Measurements from ENCODE around the gene COPZ1.
"Not testable (repeated sequence)": the region's sequence is repeated elsewhere in the genome, so short reads cannot be mapped to it uniquely, and the experiment has no call there.

Gene COPZ1

DNA sequence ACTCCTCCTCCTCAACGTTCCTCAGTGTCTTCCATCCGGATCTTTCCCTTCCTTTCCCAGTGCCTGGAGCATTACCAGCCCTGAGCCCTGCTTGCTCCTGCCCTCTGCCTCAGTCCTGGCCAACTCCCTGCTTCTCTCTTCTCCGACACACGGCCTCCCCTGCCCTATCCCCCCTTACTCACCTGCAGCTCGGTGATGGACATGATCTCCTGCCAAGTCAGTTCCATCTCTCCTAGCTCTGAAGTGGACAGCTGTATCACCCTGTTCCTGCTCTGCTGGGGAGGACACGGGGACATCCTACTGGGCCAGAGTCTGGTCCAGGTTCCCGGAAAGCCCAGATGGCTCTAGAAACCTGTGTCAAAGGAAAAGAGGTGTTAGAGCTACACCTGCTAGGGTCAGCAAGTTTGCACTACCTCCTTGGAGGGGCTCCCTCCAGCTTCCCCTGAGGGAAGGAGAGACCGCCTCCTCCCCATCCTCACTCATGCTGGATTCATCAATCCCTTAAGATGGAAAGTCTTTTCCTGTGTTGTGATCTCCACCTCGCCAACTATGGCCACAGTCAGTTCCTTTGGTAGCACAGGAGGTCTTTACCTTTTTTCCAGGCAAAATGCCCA lies 29.9 kb upstream of the COPZ1 start:
- DNase-seq: no peak

DNA sequence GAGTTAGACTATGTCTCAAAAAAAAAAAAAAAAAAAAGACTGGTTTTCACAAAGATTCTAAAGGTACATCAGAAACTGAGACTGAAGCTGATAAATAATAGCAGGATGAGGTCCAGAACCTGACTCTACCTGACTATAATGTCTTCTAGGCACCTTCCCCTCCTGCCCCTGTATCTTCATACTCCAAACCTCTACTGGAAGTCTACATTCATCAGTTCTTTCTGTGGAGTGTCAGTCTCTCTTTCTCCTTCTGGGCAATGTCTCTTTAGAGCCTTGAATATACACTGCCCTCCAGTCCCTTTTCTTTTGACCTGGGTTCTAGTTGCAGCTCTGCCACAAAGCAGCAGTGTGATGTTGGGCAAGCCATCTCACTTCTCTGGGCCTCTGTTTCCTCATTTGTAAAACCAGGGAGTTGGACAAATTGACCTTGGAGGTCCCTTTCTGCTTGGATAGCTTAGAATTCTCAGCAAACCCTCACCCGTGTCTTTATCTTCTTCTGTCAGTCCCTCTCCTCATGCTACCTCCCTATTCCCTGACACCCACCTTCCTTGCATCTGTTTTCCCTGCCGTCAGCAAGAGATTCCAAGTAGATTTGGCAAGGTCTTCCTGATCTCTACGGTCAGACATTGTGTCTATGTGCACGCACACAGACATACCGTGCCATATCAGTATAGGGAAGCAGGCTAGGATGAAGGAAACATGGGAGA lies 28.4 kb upstream of the COPZ1 start:
- DNase-seq: no peak

DNA sequence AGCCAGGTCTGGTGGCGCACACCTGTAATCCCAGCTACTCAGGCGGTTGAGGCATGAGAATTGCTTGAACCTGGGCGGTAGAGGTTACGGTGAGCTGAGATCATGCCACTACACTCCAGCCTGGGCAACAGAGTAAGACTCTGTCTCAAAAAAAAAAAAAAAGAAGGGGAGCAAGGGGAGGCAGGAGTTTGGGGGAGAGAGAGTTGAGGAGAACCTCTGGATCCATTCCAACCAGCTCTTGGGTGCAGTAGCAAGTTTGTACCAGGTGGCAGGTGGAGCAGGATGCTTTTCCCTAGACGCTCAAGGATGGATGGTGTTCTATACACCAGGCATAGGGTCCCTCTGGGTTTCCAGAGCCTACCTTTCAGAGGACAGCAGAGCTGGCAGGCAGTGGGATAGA lies 26.0 kb upstream of the COPZ1 start:
- DNase-seq: no peak

DNA sequence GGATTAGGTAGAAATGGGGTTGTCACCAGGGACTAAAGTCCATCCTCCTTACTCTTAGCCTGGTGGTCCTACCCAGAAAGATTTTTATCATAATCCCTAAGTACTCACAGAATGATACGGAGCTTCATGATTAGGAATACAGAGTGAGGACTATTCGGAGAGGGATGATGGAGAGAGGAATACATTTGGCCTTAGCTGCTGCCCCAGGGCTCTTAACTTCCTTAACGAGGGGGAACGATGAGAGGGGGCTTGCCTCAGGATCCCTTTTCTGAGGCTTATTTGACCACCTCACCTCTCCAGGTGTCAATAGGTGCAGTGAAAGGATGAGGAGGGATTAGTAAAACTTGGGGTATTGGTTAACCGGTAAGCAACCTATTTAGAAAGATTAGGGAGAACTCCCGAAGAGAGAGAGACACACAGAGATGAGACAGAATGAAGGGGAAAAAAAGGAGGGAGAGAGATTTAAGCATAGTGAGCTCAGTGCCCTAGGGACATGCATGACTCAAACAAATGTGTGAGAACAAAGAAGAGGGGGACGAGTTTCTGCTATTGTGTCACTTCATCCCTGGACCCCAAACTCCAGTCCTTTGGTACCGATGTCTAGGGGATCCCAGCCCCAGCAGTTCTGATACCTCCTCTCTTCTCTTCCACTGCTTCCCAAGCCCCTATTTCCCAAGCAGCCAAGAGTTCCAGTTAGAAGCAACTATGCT lies 25.3 kb upstream of the COPZ1 start:
- no peak for DNase-seq

DNA sequence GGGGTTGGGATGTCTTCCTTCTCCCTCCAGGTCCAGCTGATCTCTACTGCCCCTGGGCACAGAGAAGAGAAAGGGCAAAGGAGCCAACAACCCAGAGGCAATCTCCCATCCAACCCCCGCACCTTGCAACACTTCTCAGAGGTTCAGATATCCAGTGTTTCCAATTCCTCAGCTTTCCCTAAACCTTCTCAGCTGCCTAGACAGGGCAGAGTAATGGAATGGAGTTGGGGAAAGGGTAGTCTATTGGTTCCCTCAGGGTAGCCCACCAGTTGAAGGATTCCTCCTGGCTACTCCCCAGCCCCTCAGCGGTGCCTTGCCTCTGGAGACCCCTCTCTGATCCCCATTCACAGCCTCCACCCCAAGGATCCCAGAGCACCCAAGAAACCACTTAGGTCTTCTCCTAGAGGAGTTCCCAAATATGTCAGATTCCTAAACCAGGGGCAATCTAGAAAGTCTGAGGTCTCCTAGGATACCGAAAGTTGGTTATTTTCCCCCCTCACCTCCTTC lies 24.7 kb upstream of the COPZ1 start:
- no peak for DNase-seq

DNA sequence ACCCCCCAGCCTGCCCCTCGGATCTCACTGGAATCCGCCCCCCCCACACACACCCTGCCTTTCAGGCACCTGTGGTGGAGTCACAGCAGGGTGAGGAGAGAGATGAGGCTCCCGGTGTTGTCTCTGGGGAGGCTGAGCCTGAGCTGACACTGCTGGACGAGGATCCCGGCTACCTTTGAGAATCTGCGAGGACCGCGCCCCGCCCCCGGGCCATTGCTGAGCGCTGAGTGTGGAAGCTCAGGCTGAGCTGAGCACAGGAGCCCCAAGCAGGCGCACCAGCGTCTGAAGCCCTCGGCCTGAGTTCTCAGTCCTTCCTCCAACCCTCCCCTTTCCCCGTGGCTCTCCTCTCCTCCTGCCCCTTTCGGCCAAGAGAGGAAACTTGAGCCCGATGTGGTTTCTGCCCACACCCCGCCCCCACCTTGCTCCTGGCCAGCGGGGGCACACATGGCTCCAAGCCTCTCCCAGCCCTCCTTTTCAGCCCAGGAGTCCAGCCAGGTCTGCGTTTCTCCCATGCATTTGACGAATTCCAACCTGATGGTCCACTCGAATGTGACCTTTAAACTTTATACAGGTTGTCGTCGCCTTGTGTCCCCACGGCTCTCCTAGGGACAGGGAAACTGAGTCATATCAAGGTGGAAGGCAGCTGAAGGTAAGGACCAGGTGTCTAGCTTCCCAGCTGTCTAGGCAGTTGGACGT lies 24.1 kb upstream of the COPZ1 start, which contains the start of gene NFE2:
Gene NFE2, minus strand, starts transcription at position 284 of the 696 bp plus-strand sequence. CDS start 5,767 bp downstream, outside the sequence.
- DNase-seq: peak; percentile 30

DNA sequence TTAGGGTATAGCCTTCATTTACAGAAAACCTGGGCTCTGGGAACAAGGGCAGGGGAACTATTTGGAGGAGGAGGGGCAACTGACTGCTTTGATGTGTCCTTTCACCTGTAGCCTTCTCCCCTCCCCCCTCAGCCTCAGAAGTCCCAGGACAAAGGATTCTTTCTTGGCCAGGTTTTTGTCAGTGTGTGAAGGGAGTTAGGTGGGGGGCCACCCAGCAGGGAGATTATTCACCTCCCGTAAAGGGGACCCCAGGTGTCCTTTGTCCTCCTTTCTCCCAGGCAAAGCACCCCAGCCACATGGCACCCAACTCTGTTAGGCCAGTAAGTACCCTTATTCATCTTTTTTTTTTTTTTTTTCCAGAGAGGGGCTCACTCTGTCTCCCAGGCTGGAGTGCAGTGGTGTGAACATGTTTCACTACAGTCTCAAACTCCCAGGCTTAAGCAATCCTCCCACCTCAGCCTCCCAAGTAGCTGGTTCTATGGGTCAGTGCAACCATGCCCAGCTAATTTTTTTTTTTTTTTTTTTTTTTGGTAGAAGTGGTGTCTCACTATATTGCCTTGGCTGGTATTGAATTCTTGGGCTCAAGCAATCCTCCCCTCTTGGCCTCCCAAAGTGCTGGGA lies 23.4 kb upstream of the COPZ1 start:
- DNase-seq: no peak

DNA sequence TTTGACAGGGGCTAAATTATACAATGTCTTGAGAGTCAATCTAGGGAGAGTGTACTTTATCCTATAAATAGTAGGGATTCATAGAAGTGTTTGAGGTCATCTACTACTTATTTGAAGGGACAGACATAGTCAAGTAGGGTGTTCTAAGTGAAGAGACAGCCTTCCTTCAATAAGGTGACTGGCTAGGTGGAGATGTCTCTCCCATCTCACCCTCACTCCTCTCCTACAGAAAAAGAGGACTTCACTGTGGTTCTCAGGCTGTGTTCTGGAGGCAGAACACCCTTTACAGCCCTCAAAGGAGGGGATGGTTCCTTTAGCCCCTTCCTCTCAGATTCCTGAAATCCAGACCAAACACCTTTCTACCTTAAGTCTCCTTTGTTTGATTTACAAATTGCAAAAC lies 21.3 kb upstream of the COPZ1 start:
- no peak for DNase-seq

DNA sequence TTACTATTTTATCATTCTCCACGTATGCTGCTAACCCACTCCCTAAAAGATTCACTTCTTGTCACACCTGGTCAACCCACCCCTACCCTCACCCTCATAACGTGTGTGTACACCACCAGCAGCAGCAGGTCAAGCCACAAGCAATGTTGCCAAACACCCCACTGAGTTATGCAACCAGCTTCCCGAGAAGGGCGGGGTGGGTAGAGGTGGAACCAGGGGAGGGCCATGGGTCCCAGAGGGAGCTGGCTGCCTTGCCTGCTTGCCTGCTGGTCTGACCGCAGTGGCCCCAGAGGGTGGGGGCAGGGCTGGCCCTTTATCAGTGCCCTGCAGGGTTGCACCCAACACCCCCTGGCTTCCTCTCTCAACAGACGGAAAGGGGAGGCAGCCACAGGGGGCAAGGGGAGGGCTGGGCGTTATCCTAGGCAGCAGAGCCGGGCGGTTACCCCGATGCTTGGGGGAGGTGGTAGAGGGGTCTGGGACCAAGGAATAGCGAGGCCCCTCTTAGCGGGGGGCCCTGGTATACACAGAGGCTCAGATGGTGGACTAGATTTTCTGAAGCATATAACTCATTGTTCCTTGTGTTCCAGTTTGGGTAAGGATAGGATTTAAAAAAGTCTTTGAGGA lies 20.6 kb upstream of the COPZ1 start:
- DNase-seq: no peak

DNA sequence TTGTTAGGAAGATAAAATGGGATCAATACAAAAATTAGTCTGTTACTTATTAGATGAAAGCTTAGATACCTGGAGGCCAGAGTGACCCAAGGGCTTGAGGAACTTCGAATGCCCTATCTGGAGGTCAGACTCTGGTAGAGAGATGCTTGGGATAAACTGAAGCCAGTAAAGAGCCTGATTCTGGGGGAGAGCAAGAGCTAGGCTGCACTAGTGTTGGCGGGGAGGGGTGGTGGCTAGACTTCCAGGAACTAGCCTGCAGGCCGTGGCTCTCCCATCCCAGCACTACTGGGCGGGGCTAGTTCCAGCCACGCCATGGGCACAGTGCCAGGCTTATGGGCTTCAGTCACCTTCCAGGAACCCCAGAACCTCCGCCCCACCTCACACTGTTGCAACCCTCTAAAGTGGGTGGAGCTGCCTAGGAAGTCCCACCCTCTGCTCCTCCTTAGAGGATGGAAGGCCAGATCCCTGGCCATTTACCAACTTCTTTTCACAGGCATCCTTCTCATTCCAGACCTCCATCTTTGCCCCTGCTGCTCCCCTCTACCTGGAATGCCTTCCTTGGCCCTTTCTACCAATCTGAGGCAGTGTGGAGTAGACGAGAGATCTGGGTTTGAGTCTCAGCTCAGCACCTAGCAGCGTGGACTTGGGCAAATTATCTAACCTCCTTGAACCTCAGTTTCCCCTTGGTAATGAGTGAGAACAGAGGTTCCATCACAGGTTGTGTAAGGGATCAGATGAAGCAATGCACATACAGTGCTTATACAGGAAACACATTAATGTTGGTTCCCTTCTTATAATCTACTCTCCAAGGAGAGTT lies 17.8 kb upstream of the COPZ1 start:
- DNase-seq: peak; percentile 7

DNA sequence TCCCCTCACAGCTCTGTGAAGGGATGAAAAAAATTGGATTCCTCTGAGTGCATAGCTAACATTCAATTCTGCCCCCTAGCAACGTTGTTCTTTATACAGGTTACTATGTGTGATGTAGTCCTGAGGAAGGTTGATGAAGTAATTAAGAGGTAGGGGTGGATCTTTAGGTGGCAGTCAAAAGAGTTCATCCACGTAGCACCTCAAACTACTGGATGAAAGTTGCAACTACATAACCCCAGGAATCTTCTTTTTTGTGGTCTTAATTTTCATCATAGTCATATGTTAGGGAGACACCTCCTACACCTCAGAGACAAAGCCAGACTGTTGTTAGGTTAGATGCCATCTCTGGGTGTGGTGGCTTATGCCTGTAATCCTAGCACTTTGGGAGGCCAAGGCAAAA lies 13.9 kb upstream of the COPZ1 start:
- DNase-seq: no peak

DNA sequence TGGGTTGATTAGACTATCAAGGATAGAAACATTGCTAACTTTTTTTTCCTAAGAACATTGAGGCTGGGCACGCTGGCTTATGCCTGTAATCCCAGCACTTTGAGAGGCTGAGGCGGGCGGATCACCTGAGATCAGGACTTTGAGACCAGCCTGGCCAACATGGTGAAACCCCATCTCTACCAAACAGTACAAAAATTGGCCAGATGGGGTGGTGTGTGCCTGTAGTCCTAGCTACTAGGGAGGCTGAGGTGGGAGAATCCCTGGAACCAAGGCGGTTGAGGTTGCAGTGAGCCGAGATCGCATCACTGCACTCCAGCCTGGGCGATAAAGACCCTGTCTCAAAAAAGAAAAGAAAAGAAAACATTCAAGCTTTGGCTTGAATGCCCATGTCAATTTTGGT lies 12.6 kb upstream of the COPZ1 start:
- not testable (repeated sequence) for DNase-seq

DNA sequence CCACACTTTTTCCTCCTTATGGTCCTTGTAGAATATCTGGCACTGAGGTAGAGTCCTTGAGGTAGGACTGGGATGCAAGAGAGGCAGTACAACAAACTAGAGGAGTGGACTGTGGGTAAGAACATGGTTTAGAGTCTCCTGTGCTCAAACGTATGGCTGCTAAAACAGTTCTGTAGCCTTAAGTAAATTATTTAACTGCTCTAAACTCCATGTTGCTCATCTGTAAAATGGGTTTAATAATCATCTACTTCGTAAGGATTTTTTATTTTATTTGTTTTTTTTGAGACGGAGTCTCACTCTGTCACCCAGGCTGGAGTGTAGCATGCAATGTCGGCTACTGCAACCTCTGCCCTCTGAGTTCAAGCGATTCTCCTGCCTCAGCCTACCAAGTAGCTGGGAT lies 3.6 kb upstream of the COPZ1 start:
- DNase-seq: no peak

DNA sequence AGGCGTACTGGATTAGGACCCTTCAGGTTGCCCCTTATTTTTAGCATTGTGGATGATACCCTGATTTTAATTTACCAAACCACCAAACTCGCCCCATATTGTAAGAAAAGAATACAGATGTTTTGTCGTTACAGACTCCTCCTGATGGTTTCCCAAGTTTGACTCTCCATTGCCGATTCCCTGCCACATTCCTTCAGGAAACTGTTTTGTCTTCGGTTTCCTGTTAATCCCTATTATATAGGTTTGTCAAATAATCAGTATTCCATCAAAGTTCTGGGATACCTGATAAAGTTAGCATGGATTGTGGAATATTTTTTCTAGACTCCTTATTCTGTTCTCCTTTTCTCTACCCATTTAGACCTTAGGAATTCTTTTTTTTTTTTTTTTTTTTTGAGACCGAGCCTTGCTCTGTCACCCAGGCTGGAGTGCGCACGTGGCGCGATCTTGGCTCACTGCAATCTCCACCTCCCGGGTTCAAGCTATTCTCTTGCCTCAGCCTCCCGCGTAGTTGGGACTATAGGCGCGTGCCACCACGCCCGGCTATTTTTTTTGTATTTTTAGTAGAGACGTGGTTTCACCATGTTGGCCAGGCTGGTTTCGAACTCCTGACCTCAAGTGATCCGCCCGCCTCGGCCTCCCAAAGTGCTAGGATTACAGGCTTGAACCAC lies 645 bp downstream of the COPZ1 start:
- DNase-seq: not testable (repeated sequence)

DNA sequence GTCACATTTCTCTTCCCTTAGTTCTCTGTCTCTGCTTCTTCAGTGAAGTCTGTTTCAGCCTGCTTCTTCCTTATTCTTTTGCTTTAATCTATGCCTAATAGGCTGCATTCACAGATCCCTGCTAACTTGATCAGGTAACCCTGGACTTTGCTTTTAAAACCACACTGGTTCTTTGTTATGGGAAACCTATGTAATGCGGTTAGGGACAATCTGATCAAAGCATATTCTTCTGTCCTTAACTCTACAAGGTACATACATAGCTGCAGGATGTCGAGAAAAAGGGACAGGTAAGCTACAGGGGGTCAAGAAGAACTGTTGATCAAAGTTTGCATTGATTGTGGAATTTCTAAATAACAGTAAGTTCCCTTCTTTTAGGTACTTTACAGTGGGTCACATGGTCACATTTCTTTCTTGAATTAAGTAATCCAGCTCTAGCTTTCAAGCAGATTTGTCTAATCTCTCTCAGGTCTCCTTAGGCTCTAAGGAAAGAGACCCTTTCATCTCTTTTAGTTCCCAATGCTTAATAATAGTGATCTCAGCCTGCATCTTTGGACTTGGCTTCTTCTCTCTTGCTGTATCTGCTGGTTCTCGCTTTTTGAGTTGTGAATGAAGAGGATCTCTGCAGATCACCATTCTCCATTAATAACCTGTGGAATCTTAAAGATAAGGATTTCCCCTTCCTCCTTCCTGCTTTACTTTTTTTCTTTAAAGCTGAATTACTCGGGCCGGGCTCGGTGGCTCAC lies 3.8 kb downstream of the COPZ1 start:
- no peak for DNase-seq

DNA sequence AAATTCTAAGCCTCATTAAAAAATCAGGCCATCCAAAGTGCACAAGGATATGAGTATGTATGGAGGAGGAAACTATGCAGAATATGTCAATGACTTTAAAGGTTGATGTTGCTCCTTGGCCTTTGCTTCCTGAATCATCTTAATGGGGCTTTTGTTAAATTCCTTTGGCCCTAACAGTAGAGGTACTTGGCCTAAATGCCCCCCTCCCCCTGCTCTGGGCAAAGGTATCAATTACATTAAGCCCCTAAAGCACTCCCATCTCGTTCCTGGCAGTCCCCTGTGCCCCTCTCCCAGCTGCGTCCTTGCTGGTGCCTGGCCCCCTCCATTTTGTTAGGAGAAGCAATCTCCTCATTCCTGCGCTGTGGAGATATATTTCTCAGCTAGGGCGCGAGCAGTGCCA lies 4.8 kb downstream of the COPZ1 start:
- peak; percentile 38 for DNase-seq

DNA sequence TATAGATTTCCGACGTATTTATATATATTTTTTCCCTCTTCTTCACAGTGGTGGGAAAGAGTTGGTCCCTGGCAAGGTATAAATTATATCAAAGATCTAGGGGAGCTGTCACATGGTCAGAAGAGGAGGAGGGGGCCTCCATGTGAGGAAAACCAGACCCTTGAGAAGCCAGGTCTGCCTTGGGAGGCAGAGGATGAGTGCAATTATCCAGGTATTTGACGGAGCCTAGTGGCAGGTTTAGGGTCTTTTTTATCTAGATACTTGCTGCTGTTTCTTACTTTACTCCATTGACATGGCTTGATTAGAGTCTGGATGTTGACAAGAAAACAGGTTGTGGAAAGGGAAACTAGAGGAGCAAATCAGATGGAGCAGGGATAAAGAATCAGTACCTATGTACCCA lies 5.5 kb downstream of the COPZ1 start:
- DNase-seq: no peak

DNA sequence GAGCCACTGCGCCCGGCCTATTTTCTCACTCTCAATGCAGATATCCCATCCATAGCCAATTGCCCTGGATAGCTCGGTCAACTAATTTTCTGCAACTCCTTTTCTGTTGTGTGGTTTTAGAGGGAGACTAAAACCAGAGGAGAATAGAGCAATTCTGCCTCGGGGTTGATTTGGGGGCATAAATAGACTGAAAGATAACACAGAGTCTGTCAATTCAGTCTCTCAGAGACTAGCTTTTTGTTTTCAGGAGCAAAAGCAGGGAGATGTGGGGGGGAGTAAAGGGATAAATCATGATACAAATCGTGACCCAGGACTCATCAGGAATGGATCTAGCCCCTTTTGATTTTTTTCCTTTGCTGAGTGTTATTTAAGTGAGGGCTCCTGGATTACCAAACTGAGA lies 6.5 kb downstream of the COPZ1 start:
- no peak for DNase-seq

DNA sequence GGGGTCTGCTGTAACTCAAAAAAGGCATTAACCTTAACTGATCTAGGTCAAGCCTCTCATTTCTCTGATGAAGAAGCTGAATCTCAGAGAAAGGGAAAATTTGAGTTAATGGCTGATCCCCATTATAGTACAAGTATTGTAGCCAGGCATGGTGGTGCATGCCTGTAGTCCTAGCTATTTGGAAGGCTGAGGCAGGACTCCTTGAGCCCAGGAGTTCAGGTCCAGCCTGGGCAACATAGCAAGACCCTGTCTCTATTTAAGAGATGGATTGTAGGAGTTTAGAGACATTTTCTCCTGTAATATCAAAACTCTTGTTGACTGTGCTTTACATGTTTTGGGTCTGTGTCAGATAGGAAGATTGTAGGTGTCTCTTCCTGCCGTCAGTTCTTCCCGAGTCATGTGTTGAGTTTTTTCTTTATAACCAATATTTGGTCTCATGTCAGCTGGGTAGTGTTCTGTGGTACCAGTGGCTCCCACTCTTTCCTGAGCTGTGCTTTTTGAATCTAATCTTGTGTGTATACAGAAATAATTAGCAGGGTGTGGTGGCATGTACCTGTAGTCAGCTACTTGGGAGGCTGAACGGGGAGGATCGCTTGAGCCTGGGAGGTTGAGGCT lies 8.6 kb downstream of the COPZ1 start:
- DNase-seq: no peak
